Measurements from ENCODE around the gene RFTN1.

DNA sequence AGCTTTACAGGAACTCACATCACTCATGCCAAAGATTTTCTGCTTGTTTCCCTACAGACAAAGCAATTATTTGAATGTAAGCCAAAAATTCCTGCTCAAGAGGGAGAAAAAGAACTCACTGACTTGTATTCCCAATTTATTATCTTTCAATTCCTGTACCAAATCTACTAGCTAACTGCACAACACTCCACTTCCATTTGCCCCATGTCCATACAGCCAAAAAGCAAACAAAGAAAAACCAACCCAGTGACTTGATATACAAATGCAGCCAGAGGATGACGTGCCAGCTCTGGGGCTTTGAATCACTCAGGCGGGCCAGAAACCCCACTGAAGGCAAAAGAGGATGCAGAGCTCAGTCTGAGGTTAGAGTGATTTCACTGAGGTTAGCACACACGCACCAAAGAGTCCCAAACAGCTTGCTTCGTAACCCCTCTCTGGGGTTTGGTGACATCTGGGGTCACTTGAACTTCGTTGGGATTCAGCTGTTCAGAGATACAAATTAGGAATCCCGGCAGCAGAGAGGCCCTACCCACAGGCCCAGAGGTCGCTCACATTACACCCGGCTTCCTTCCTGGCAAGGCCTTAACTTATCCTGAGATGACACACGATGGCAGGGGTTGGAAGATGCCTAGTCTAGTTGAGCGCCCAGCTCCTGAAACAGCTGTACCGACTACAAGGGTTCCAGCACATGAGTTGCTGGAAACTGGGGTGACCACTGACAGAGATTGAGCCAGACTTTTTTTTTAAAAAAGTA is 1.6 kb downstream of the RFTN1 start:
- TF ChIP-seq CTCF (IDR thresholded peaks at IDR 0.05; ENCODE audit: low read depth, low read length, missing input control) (no peak), EGR1 (IDR thresholded peaks at IDR 0.05; ENCODE audit: low read depth in 2 of 2) (no peak), FOXA1 (IDR thresholded peaks at IDR 0.05) (no peak)
- TF ChIP-seq, protein P1, sequence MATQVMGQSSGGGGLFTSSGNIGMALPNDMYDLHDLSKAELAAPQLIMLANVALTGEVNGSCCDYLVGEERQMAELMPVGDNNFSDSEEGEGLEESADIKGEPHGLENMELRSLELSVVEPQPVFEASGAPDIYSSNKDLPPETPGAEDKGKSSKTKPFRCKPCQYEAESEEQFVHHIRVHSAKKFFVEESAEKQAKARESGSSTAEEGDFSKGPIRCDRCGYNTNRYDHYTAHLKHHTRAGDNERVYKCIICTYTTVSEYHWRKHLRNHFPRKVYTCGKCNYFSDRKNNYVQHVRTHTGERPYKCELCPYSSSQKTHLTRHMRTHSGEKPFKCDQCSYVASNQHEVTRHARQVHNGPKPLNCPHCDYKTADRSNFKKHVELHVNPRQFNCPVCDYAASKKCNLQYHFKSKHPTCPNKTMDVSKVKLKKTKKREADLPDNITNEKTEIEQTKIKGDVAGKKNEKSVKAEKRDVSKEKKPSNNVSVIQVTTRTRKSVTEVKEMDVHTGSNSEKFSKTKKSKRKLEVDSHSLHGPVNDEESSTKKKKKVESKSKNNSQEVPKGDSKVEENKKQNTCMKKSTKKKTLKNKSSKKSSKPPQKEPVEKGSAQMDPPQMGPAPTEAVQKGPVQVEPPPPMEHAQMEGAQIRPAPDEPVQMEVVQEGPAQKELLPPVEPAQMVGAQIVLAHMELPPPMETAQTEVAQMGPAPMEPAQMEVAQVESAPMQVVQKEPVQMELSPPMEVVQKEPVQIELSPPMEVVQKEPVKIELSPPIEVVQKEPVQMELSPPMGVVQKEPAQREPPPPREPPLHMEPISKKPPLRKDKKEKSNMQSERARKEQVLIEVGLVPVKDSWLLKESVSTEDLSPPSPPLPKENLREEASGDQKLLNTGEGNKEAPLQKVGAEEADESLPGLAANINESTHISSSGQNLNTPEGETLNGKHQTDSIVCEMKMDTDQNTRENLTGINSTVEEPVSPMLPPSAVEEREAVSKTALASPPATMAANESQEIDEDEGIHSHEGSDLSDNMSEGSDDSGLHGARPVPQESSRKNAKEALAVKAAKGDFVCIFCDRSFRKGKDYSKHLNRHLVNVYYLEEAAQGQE (IDR thresholded peaks at IDR 0.05) = no peak

Data from liver (tissue), 3 donors.